HepG2 (cell line): Measurements from ENCODE around the gene C5AR1.

ENCODE experiments used
- CTCF ChIP-seq: sonication (generic); formaldehyde crosslinking; IDR thresholded peaks from 2 replicates; pipeline ENCODE4 v1.5.0; 2020; ENCODE audit warnings: mild to moderate bottlenecking, missing genetic modification reagents, moderate library complexity
- TCF7L2 ChIP-seq: IDR thresholded peaks from 2 replicates; pipeline ENCODE4 v1.6.1; 2011; ENCODE audit warnings: mild to moderate bottlenecking, low read depth, low read length, moderate library complexity

DNA sequence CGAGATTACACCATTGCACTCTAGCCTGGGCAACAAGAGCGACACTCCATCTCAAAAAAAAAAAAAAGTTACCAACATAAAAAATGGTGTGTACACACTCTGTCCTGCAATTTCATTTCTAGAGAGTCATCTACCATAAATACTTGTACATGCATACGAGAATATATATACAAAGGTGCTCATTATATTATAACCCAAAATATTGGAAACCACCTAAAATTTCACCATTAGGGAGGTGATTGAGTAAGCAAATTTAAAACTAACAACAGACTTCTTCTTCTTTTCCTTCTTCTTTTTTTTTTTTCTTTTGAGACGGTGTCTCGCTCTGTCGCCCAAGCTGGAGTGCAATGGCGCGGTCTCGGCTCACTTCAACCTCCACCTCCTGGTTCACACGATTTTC, 7.4 kb upstream of the C5AR1 start:
- TF ChIP-seq CTCF (CRISPR knock-in tag), result no peak
- TF ChIP-seq TCF7L2, result no peak
